HTERT RPE-1 (cell line): Measurements from ENCODE around the gene CMPK2.

ENCODE experiments used
- in situ Hi-C: fragments of 300-500 bp; cut with MboI; formaldehyde crosslinking; loops from 4 replicates; pipeline ENCODE4 v1.14.3; 2020; ENCODE audit warnings: low sequenced_read_pairs

The CMPK2 gene

GRCh38 chr2:6813573-6813972, 52.1 kb downstream of the CMPK2 start:
- in situ Hi-C loops, result no loop called here

GRCh38 chr2:6812857-6813530, 52.7 kb downstream of the CMPK2 start:
- in situ Hi-C loops, result no loop called here

- in situ Hi-C loops, result no loop called here
These were observed 54.7 kb downstream of the CMPK2 start for GRCh38 chr2:6810961-6811360.

GRCh38 chr2:6808426-6808825, 57.3 kb downstream of the CMPK2 start:
- in situ Hi-C loops, result no loop called here

GRCh38 chr2:6806604-6807003, 59.1 kb downstream of the CMPK2 start:
- in situ Hi-C loops, result no loop called here

- in situ Hi-C loops, result no loop called here
These were observed 65.2 kb downstream of the CMPK2 start for GRCh38 chr2:6800553-6800952.
